ENCODE data around the gene MAPK8IP1. TPM values are rescaled to one million over a fixed set of nuclear protein-coding genes. Genes with fewer than 3 reads are reported as not detected.

The MAPK8IP1 gene
- total RNA-seq, 1 experiment from 2014 or later = 13.6 TPM

- Histone ChIP-seq H3K27ac (no peak overlapping the region), H3K9me2 (ENCODE audit: insufficient read depth) (no peaks in the 10 kb centered on the region), H3K79me2 (ENCODE audit: low read depth) (no peaks in the 10 kb centered on the region), H3F3A (ENCODE audit: insufficient read depth, low read depth) (no peaks in the 10 kb centered on the region), H3K27me3 (ENCODE audit: insufficient read depth, low read depth) (no peaks in the 10 kb centered on the region), H2AFZ (no peak overlapping the region), H3K4me2 (no peak overlapping the region), H3K4me3 (no peak overlapping the region), H3K36me3 (ENCODE audit: low read depth) (0 out of 2 replicates have a peak, but pooled peaks cover 3% of the 10 kb centered on the region), H3K4me1 (replicated peaks; ENCODE audit: insufficient read depth) (0 out of 2 replicates have a peak, but pooled peaks cover 4% of the 10 kb centered on the region), H4K20me1 (ENCODE audit: insufficient read depth) (0 out of 2 replicates have a peak, but pooled peaks cover 4% of the 10 kb centered on the region), H3K9me3 (ENCODE audit: insufficient read depth, low read depth) (no peaks in the 10 kb centered on the region)
- CTCF ChIA-PET = no interaction called here
- TF ChIP-seq EZH2 (IDR thresholded peaks at IDR 0.05; ENCODE audit: low read depth) = no peak
- TF ChIP-seq CTCF (conservative IDR thresholded peaks at IDR 0.05) = no peak
- intact Hi-C loops (cut with micrococcal nuclease; ENCODE audit: unreplicated experiment) = no loop called here
- no peak for DNase-seq
- BruUV-seq (replicated peaks) = no TSS peak
- POLR2A ChIA-PET (ENCODE audit: unreplicated experiment) = no interaction called here
These were observed 46.8 kb downstream of the MAPK8IP1 start for GRCh38 chr11:45932217-45932616.

- no peaks in the 10 kb centered on the region for H3K9me3 ChIP-seq (ENCODE audit: insufficient read depth, low read depth)
- ChIA-PET CTCF (interaction anchor here (0.6 kb wide), 1 partner anchor 18 kb away, joined by 3 read pairs; no protein-coding TSS in a partner anchor), POLR2A (ENCODE audit: unreplicated experiment) (no interaction called here)
- no peaks in the 10 kb centered on the region for H3K27me3 ChIP-seq (ENCODE audit: insufficient read depth, low read depth)
- 0 out of 2 replicates have a peak, but pooled peaks cover 3% of the 10 kb centered on the region for H3K36me3 ChIP-seq (ENCODE audit: low read depth)
- no peak overlapping the region for H3K4me3 ChIP-seq
- no peak overlapping the region for H3K4me2 ChIP-seq
- H2AFZ ChIP-seq = no peak overlapping the region
- no peaks in the 10 kb centered on the region for H3F3A ChIP-seq (ENCODE audit: insufficient read depth, low read depth)
- H4K20me1 ChIP-seq (ENCODE audit: insufficient read depth) = 0 out of 2 replicates have a peak, but pooled peaks cover 4% of the 10 kb centered on the region
- no peaks in the 10 kb centered on the region for H3K9me2 ChIP-seq (ENCODE audit: insufficient read depth)
- H3K27ac ChIP-seq = no peak overlapping the region
- BruUV-seq (replicated peaks) = TSS peak; percentile 10
- no peak for DNase-seq
- no peaks in the 10 kb centered on the region for H3K79me2 ChIP-seq (ENCODE audit: low read depth)
- 0 out of 2 replicates have a peak, but pooled peaks cover 4% of the 10 kb centered on the region for H3K4me1 ChIP-seq (replicated peaks; ENCODE audit: insufficient read depth)
- intact Hi-C loops (cut with micrococcal nuclease; ENCODE audit: unreplicated experiment) = no loop called here
- no peak for TF ChIP-seq CTCF (conservative IDR thresholded peaks at IDR 0.05)
- TF ChIP-seq EZH2 (IDR thresholded peaks at IDR 0.05; ENCODE audit: low read depth) = no peak
These were observed 47.8 kb downstream of the MAPK8IP1 start for GRCh38 chr11:45933131-45933831.

GRCh38 chr11:45933846-45934579 lies 48.6 kb downstream of the MAPK8IP1 start:
- no peak for DNase-seq
- Histone ChIP-seq H3K9me2 (ENCODE audit: insufficient read depth) (no peaks in the 10 kb centered on the region), H3K27me3 (ENCODE audit: insufficient read depth, low read depth) (no peaks in the 10 kb centered on the region), H3K27ac (no peak overlapping the region), H3K36me3 (ENCODE audit: low read depth) (0 out of 2 replicates have a peak, but pooled peaks cover 3% of the 10 kb centered on the region), H3K79me2 (ENCODE audit: low read depth) (no peaks in the 10 kb centered on the region), H3K4me1 (replicated peaks; ENCODE audit: insufficient read depth) (0 out of 2 replicates have a peak, but pooled peaks cover 4% of the 10 kb centered on the region), H3K9me3 (ENCODE audit: insufficient read depth, low read depth) (no peaks in the 10 kb centered on the region), H3K4me2 (no peak overlapping the region), H4K20me1 (ENCODE audit: insufficient read depth) (0 out of 2 replicates have a peak, but pooled peaks cover 4% of the 10 kb centered on the region), H3F3A (ENCODE audit: insufficient read depth, low read depth) (no peaks in the 10 kb centered on the region), H2AFZ (no peak overlapping the region), H3K4me3 (no peak overlapping the region)
- ChIA-PET POLR2A (ENCODE audit: unreplicated experiment) (no interaction called here), CTCF (interaction anchor here (0.6 kb wide), 1 partner anchor 499 kb away, joined by 3 read pairs; no protein-coding TSS in a partner anchor)
- intact Hi-C loops (cut with micrococcal nuclease; ENCODE audit: unreplicated experiment) = no loop called here
- TF ChIP-seq EZH2 (IDR thresholded peaks at IDR 0.05; ENCODE audit: low read depth) (no peak), CTCF (conservative IDR thresholded peaks at IDR 0.05) (no peak)
- no TSS peak for BruUV-seq (replicated peaks)

Measured in PC-9 (cell line).